ENCODE data around the gene CDH13. TPM values are rescaled to one million over a fixed set of nuclear protein-coding genes. Genes with fewer than 3 reads are reported as not detected.

CDH13 gene
- total and polyA plus RNA-seq, 9 of the 15 experiments (the other 6 are each of a cell fraction or from before 2014, with no cell fraction given), result 0.03 TPM; not detected in 8

GRCh38 chr16:82703871-82704768, 77.4 kb downstream of the CDH13 start:
- Histone ChIP-seq H3K9me1 (ENCODE audit: control insufficient read depth, insufficient read depth, low read length) (no peaks in the 10 kb centered on the region), H2AFZ (ENCODE audit: low read depth, low read length) (no peak overlapping the region), H4K20me1 (replicated peaks; ENCODE audit: control insufficient read depth, insufficient read depth, low read length) (no peaks in the 10 kb centered on the region), H3K36me3 (ENCODE audit: control insufficient read depth, insufficient read depth, low read length) (no peaks in the 10 kb centered on the region), H3K27ac (ENCODE audit: extremely low read depth, low read depth, low read length) (no peak overlapping the region), H3K9ac (ENCODE audit: insufficient read depth in 1 of 2, low read depth in 2 of 2, low read length in 2 of 2) (no peak overlapping the region), H3K4me1 (replicated peaks in 1 of 2; ENCODE audit: control insufficient read depth in 2 of 2, insufficient read depth in 2 of 2, low read length in 2 of 2) (no peaks in the 10 kb centered on the region), H3K4me2 (ENCODE audit: insufficient read depth, low read length) (no peak overlapping the region), H3K4me3 (no peak overlapping the region), H3K27me3 (ENCODE audit: control insufficient read depth in 2 of 2, insufficient read depth in 2 of 2, low read length in 2 of 2) (no peaks in the 10 kb centered on the region), H3K79me2 (ENCODE audit: control insufficient read depth, insufficient read depth, low read length) (no peaks in the 10 kb centered on the region), H3K9me3 (replicated peaks; ENCODE audit: control insufficient read depth, insufficient read depth, low read depth, low read length) (no peaks in the 10 kb centered on the region)
- POLR2A ChIA-PET, result no interaction called here
- ATAC-seq, result no peak
- 2% methylated on average over 7 of the region's 7 CpGs for WGBS (ENCODE audit: insufficient coverage, low coverage, missing lambda C conversion rate)
- no peak for FAIRE-seq
- TF ChIP-seq RFX7 (CRISPR knock-in tag; IDR thresholded peaks at IDR 0.05) (no peak), WHSC1 (IDR thresholded peaks at IDR 0.05; ENCODE audit: low read length) (no peak), CEBPG (CRISPR knock-in tag; IDR thresholded peaks at IDR 0.05) (no peak), CEBPG (tag; conservative IDR thresholded peaks at IDR 0.05 in 1 of 2, IDR thresholded peaks at IDR 0.05 in 1 of 2) (no peak)
- intact Hi-C loops (cut with micrococcal nuclease) (no loop called here), in situ Hi-C loops (cut with MboI) (no loop called here)
- CTCF ChIA-PET (ENCODE audit: low intra/inter-chr PET ratio), result no interaction called here
- no TSS peak for BruUV-seq (replicated peaks)
- DNase-seq (ENCODE audit: extremely low read depth in 1 of 4, low spot score in 3 of 4), result no peak

- CTCF ChIA-PET (ENCODE audit: low intra/inter-chr PET ratio), result no interaction called here
- Histone ChIP-seq H3K36me3 (ENCODE audit: control insufficient read depth, insufficient read depth, low read length) (no peaks in the 10 kb centered on the region), H4K20me1 (replicated peaks; ENCODE audit: control insufficient read depth, insufficient read depth, low read length) (no peaks in the 10 kb centered on the region), H3K27me3 (ENCODE audit: control insufficient read depth in 2 of 2, insufficient read depth in 2 of 2, low read length in 2 of 2) (no peaks in the 10 kb centered on the region), H3K27ac (ENCODE audit: extremely low read depth, low read depth, low read length) (no peak overlapping the region), H3K9me1 (ENCODE audit: control insufficient read depth, insufficient read depth, low read length) (no peaks in the 10 kb centered on the region), H3K4me1 (replicated peaks in 1 of 2; ENCODE audit: control insufficient read depth in 2 of 2, insufficient read depth in 2 of 2, low read length in 2 of 2) (no peaks in the 10 kb centered on the region), H3K4me2 (ENCODE audit: insufficient read depth, low read length) (no peak overlapping the region), H3K9ac (ENCODE audit: insufficient read depth in 1 of 2, low read depth in 2 of 2, low read length in 2 of 2) (no peak overlapping the region), H3K79me2 (ENCODE audit: control insufficient read depth, insufficient read depth, low read length) (no peaks in the 10 kb centered on the region), H3K9me3 (replicated peaks; ENCODE audit: control insufficient read depth, insufficient read depth, low read depth, low read length) (no peaks in the 10 kb centered on the region), H3K4me3 (no peak overlapping the region), H2AFZ (ENCODE audit: low read depth, low read length) (no peak overlapping the region)
- POLR2A ChIA-PET, result no interaction called here
- intact Hi-C loops (cut with micrococcal nuclease), result no loop called here
- in situ Hi-C loops (cut with MboI), result no loop called here
- no peak for TF ChIP-seq SETDB1 (IDR thresholded peaks at IDR 0.05; ENCODE audit: low read length)
- FAIRE-seq, result no peak
- no peak for DNase-seq (ENCODE audit: extremely low read depth in 1 of 4, low spot score in 3 of 4)
- BruUV-seq (replicated peaks), result no TSS peak
- WGBS (ENCODE audit: insufficient coverage, low coverage, missing lambda C conversion rate), result 0% methylated on average over 3 of the region's 3 CpGs
- ATAC-seq, result no peak
Observed at GRCh38 chr16:82709987-82710386, 83.2 kb downstream of the CDH13 start.

All from K562 (cell line).